Ramos (cell line): ENCODE results near the gene OLFML1.

ENCODE experiments used
- in situ Hi-C: fragments of 300-500 bp; cut with MboI; formaldehyde crosslinking; loops from one replicate; pipeline ENCODE4 v1.14.3; 2022; ENCODE audit warnings: low sequenced_read_pairs; ENCODE audit not compliant: unreplicated experiment

Gene OLFML1

DNA sequence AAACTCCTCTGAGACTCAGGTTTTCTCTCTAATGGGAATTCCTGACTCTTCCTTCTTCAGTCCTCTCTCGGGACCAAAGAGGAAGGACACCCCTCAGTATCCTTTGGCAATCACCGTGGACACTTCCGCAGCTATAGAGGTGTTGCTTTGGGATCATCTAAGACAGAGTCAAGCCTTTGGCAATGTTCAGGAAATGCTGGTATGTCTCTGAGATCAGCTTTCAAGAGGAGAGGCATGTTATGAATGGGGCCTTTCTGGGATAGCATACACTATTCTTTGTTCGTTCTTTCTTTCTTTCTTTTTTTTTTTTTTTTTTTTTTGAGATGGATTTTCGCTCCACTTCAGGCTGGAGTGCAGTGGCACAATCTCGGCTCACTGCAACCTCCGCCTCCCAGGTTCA lies 14.2 kb upstream of the OLFML1 start:
- in situ Hi-C loops, result no loop called here

DNA sequence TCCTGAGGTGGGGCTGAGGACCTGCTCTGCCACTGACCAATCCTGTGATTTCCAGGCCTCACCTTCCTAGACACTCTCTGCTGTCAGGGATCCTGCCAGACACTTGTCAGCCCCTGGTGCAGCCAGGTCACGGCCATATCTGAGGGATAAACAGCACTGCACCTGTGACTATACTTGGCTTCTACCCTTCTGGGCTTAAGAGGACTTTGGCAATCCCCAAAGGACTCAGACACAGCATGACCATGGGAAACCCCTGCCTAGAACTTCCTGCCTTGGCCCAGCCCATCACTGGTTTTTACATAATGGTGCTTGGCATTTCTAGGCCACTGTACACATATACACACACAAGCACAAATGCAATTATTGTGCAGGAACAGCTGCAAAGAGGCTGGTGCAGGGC lies 11.6 kb upstream of the OLFML1 start:
- in situ Hi-C loops, result no loop called here

DNA sequence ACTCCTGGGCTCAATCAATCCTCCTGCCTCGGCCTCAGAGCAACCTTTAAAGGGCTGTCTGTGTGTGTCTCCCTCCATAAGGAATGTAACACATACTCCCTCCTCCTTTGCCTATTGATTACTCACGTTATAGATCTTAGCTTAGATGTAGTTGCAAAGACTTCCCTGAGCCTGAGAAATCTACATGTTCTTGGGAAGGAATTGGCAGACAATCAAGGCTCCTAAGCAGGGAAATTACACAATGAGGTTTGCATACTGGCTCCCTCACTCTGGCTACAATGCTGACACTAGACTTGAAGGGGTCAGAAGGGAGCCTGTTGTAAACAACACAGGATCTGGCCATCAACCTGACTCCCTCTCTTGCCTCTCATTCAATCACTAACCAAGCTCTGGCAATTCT lies 5.2 kb upstream of the OLFML1 start:
- in situ Hi-C loops, result no loop called here

DNA sequence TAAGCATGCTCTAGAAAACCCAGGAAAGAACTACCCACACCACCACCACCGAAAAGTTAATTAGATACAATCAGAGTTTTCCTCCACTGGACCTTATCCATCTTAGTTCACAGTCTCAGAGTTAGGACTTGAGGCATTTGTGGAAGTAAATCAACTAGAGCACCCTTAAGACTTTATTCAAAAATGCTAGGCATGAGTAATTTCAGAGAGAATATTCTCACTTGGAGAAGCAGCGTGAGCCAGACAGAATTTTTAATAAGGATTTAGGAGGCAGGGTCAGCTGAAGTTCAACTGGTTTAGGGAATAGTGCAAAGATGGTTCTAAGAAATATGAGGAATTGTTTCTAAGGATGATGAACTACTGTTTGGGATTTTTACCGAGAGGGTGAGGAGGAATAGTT lies 1.2 kb upstream of the OLFML1 start:
- in situ Hi-C loops, result no loop called here

DNA sequence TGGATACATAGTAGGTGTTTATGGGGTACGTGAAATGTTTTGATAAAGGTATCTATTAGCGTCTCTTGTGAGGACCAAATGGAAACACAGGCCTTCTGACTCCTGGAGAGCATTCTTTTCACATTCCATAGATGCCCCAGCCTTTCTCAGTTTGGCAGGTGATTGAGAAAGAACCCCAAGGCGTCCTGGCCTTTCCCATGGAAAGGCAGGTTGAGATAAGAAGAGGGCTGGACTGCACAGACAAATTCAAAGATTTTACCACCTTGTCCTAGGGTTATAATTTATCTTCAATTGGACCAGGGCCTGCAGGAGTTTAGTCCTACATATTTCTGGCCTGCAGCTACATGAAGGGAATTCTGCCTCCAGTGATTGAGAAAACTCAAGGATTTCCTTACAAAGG lies 661 bp upstream of the OLFML1 start:
- in situ Hi-C loops, result no loop called here

DNA sequence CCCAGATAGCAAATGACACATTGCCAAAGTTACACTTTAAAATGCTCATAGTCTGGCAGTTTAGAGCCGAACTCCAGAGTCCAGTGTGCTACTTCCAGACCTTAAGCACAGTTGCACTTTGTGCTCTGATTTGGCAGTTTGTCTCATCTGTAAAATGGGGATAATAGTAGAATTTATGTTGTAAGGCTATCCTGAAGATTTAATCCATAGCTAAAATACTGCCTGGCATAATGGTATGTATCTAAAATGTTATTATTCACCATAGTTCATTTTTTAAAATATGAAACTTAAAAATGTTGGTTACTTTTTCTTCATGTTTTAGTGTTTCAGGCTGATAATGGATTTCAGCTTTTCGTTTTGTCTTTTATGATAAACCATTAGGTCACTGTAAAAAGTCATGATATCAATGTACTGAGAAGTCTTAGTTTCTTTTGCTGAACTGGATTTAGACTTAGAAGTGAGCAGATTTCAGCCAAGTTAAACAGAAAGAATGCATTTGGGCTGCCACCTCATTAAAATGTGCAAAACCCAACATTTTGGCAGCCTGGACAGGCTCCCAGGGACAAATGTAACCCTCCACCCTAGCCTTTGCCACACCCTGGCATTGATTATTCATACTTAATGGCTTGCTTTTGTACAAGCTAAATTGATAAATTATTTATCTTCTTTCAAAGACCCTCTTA lies 933 bp downstream of the OLFML1 start:
- in situ Hi-C loops, result no loop called here

DNA sequence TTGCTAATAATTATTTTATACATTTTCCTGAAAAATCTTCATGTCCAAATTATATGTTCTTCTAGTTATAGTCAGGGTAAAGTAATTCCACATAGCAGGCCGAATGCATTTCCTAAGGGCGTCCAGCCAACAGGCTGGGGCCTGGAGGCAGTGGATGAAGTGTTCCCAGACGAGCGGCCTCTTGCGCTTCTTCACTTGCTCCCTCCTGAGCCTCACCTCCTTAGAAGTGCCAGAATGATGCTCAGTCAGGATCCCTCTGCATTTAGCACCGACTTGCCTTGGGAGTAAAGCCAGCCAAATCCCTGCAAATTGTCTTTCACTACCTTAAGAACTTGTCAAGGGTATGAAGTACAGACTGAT lies 1.5 kb downstream of the OLFML1 start:
- in situ Hi-C loops, result no loop called here

DNA sequence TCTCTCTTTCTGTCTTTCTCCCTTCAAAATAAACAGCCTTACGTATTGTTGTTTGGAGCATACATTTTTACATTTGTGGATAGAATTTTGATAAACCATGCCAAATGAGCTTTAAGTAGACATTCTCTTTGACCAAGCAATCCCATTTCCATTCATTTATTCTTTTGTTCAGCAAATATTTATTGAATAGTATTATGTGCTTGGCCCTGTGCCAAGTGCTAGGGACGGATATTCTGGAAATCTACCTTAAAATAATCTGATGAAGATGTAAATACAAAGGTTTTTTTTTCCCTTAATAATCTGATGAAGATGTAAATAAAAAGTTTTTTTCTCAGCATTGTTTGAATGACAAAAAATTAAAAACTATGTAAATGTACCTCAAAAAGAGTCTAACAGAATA lies 2.1 kb downstream of the OLFML1 start:
- in situ Hi-C loops, result no loop called here

DNA sequence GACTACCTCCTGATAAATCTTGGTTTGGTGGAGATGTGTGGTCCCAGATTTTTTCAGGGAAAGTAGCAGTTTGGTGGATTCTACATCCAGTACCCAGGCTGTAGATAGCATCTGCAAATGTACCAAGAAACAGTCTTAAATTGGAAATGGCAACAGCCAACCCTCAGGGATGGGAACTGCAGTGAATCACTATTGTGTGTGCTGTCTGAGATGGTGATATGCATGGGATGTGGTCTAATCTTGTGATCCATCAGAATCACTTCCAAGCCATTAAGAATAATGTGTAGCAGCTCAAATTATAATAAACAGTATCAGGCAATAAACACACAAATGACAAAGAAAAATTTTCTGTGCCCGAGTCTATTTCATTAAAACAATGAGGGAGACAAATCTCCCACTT lies 3.4 kb downstream of the OLFML1 start:
- in situ Hi-C loops, result no loop called here

DNA sequence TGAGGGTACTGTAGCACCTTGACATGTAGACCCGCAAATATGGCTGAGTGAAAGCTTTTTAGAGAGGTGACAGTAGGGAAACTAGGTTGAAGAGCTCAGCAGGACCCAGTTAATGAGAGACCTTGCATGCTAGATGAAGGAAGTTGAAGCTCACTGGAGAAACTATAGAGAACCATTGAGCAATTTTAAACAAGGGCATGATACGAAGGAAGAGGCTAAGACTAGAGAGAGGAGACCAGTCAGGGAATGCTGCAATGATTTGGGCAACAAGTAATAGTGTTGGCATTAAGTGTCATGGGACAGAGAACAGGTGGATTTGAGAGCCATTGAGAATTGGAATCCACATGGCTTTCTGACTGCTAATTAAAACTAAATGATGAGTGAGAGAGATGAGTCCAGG lies 4.1 kb downstream of the OLFML1 start:
- in situ Hi-C loops, result no loop called here

DNA sequence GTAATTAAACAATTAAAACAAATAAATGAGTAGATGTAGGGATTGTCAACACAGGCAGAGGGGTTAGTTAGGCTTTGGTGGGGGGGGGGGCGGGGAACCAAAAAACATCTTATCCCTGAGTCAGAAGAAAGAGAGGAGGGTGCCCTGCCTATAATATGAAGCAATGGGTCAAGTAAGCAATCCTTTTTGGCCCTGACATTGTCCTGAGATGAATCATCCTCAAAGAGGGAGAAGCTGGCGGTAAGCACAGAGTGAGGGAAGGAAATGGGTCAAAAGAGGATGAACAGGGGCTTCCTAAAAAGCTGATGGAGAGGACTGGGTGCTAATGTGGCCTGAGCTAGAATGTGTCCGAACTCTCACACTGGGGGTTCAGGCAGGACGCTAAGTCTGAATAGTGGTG lies 4.7 kb downstream of the OLFML1 start:
- in situ Hi-C loops, result no loop called here

DNA sequence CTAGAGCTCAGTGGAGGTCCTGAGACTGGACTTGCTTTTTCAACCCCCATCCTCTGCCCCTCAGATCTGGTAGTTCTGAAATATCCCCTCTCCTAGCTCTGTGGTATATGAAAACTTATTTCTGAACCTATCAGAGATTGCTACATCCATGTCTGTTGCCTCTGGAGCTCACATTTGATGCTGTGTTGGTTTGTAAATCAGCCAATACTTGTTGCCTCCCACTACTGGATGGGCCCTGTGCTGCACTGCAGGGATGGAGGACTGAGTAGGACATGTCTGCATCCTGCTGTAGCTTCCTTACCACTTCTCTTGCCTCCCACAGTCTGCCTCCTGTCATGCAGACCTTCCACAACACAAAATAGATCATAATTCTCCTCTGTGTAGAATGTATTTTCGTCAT lies 5.2 kb downstream of the OLFML1 start:
- in situ Hi-C loops, result no loop called here

DNA sequence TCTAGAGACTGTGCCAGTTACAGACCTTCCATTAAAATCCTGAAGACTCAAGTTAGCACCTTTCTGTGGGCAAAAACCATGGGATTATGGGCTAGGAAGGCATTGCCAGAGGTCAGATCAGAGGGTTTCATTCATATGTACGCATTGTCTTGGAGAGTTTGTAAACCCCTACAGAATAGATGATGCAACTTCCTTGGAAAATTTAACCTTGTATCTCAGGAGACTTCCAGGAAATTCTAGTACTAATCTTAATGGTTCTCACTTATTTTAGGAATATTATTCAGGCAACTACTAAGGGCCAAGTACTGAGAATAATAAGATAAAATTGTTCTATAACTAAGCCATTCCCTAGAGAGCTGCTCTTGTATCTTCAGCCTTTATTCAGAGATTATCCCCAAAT lies 6.9 kb downstream of the OLFML1 start:
- in situ Hi-C loops, result no loop called here

DNA sequence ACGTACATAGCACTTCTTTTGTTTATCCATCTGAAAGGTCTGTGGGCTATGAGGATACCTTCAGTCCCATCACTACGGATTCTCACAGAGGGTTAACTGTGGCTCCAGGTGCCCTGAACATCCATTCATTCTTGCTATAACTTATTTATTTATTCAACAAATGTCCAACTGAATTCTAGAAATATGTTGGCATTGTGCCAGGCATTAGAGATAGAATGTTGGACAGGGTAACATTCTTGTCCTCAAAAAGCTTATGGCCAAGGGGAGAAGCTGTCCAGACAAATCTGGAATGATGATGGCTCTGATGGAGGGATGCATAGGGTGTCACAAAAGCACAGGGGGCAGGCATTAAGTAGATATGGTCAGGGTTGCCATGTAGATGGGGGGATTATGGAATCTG lies 8.4 kb downstream of the OLFML1 start:
- in situ Hi-C loops, result no loop called here

DNA sequence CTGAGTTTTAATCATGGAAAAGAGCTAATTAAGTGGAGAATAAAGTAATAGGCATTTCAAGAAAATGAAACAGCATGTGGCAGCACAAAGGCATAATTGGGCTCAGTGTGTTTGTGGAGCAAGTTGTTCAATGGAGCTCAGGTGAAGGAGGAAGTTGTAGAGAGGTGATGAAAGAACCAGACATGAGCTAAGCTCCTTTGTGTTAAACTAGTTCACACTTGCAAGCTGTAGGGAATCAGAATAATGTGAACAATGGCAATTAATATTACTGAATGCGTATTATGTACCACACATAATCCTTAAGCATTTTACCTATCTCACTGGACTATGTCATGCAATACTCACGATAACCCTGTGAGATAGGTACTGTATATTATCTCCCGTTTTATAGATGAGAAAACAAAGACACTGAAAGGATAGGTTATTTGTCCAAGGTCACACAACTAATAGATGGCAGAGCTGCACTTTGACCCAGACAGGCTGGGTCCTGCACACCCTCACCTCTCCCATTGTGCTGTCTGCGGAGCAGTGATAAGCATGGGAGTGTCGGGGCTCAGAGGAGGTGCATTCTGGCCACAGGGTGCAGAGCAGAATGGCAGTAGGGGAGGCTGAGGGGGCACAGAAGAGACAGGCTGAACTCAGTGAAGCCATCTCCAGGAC lies 8.9 kb downstream of the OLFML1 start:
- in situ Hi-C loops, result no loop called here

DNA sequence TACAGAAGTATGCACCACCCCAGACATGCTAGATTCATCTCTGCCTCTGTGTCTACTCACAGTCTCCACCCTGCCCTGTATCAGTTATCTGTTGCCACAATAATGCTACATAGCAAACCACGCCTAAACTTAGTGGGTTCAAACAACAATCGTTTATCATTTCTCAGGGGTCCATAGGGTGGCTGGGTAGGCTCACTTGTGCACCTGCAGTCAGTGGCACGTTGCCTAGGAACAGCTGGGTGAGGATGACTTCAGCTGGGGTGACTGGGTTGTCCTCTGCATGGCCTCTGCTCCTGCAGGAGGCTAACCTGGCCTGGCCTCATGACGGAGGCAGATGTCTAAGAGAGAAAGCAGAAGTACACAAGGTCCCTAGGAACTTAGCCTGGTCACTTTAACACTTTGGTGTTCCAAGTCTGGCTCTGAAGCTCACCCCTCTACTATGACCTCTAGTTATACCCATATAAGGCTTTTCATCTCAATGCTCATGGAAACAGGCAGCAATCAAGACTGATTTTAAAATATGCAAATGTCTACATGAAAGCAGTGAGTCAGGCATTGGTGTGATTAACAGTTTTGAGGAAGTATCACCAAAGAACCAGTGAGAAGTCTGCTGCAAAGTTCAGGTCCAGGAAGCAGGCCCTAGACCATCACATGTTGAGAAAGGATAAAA lies 10.7 kb downstream of the OLFML1 start:
- in situ Hi-C loops, result no loop called here

DNA sequence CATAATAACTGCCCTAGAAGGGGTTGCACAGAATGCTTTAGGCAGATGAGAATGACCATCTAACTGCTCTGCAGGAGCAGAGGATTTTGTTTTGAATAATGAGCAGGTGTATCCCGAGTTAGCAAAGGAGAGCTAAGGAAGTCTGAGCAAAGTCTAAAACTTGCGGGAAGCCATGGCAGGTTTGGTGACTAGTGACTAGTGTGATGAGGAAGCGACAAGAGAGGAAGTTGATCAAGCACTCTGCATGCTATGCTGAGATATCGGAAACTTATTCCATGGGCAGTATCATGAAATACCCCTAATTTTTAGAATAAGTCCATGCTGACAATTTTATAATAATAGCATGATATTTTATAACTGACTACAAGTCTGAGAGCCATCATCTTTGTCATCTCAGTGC lies 12.9 kb downstream of the OLFML1 start:
- in situ Hi-C loops, result no loop called here

DNA sequence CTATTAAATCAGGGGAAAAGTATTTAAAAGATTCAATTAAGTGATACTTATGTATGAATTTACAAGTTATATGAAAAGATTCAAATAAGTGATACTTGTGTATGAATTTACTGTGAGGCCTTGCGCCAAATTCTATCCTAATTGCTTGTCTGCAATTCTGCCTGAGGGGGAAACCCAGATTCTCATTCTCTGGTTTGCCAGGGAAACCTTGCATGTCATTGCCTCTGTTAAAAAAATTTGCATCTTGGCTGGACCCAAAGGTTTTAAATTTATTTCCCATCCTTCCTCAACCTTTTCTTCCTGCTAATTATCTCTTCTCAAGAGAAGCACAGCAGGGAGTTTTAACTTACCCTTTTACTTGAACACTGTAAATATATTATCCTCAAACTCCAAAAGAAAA lies 13.8 kb downstream of the OLFML1 start:
- in situ Hi-C loops, result no loop called here

DNA sequence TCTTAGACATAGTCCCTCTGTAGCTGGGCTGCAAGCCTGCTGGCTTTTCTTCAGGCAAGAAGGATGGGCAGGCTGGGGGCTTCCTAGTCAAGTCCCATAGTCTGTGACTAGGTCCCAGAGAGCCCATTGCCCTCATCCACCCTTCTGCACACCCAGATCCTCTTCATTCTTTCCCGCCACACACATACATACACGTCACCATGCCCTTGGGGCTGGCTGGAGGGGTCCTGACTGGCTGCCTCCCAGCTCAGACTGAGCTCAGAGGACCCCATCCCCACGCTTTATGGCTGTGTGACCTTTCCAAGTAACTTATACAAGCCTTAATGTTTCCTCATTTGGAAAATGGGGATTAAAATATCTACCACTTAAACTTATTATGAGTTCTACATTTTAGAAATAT lies 14.9 kb downstream of the OLFML1 start:
- in situ Hi-C loops, result no loop called here

DNA sequence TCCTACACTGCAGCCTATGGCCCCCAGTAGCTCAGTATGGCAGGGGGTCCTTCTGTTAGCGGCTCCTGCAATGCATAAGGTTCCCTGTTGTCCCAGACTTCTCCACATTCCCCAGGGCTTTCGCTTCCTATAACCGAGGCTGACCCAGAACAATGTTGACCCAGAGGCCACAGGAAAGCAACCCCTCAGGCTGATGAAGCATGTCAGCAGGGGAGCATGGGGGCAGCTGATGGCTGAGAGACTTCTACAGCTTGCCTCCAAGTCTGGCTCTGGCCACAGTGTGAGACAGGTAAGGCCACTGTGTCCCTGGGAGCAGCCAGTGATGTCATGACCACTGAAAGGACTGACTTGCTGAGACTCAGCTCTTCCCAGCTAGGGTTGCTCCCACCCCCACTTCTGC lies 15.9 kb downstream of the OLFML1 start:
- in situ Hi-C loops, result no loop called here

DNA sequence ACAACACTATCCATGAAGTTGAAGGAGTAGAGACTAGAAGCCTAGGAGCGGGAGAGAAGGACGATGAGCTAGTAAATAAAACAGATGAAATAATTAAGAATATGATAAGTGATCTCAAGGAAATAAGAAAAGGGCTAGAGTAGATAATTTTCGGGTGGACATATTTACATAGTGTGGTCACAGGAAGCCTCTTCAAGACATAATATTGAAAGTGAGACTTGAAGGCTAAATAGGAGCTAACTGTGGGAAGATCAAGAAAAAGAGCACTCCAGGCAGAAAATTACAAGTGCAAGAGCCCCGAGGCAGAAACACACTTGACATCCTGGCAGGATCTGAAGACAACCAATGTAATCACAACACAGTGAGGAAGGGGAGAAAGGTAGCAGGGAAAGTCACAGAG lies 16.6 kb downstream of the OLFML1 start:
- in situ Hi-C loops, result no loop called here

DNA sequence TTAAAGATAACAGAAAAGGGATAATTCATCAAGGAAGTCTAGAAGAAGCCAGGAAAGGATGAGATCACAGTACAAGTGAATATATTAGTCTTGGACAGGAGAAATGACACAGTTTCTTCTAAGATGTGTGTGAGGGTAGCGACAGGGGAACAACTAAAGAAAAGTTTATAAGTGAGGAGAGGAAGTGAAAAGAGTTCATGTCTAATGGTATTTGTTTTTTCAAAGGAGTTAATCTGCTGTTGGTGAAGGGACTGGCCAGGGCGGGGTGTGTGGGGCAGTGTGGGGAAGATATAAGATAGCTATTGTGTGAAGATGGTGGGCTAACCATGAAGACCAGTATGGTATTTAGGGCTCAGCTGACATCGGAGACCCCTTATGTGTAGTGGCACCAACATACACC lies 20.9 kb downstream of the OLFML1 start:
- in situ Hi-C loops, result no loop called here
